Activated CD8-positive, alpha-beta memory T cell treated with anti-CD3 and anti-CD28 coated beads, Interleukin-2, amount 50 U/mL, for 1 hour (primary cell): ENCODE measurements around the gene ST8SIA2.
"Not testable (repeated sequence)": the region's sequence is repeated elsewhere in the genome, so short reads cannot be mapped to it uniquely, and the experiment has no call there.

ENCODE experiments used
- DNase-seq: peaks from one replicate; pipeline ENCODE4 v3.0.0-alpha.2; 2020; ENCODE audit errors: extremely low read depth

Gene ST8SIA2

GRCh38 chr15:92443381-92443780 lies 49.7 kb downstream of the ST8SIA2 start:
- no peak for DNase-seq

GRCh38 chr15:92444631-92445030 lies 51.0 kb downstream of the ST8SIA2 start:
- DNase-seq: no peak

GRCh38 chr15:92448370-92448769 lies 54.7 kb downstream of the ST8SIA2 start:
- DNase-seq: no peak

GRCh38 chr15:92449476-92449875 lies 55.8 kb downstream of the ST8SIA2 start:
- no peak for DNase-seq

- DNase-seq: no peak
Observed at GRCh38 chr15:92451225-92451825, 57.6 kb downstream of the ST8SIA2 start.

GRCh38 chr15:92452143-92452542 lies 58.5 kb downstream of the ST8SIA2 start:
- no peak for DNase-seq

- no peak for DNase-seq
Observed at GRCh38 chr15:92453607-92454006, 59.9 kb downstream of the ST8SIA2 start.

GRCh38 chr15:92454555-92455105 lies 60.9 kb downstream of the ST8SIA2 start:
- no peak for DNase-seq

GRCh38 chr15:92455271-92455670 lies 61.6 kb downstream of the ST8SIA2 start:
- no peak for DNase-seq

GRCh38 chr15:92457471-92458041 lies 63.9 kb downstream of the ST8SIA2 start:
- DNase-seq: no peak

- no peak for DNase-seq
Observed at GRCh38 chr15:92460023-92460422, 66.3 kb downstream of the ST8SIA2 start.

- DNase-seq: no peak
Observed at GRCh38 chr15:92462424-92463125, 68.9 kb downstream of the ST8SIA2 start.

GRCh38 chr15:92463352-92463751 lies 69.7 kb downstream of the ST8SIA2 start:
- no peak for DNase-seq

- DNase-seq: no peak
Observed at GRCh38 chr15:92463826-92464225, 70.1 kb downstream of the ST8SIA2 start.

GRCh38 chr15:92466834-92467233 lies 73.2 kb downstream of the ST8SIA2 start:
- DNase-seq: no peak

- no peak for DNase-seq
Observed at GRCh38 chr15:92467245-92467644, 73.6 kb downstream of the ST8SIA2 start.

- DNase-seq: no peak
Observed at GRCh38 chr15:92468991-92469390, 75.3 kb downstream of the ST8SIA2 start.

- no peak for DNase-seq
Observed at GRCh38 chr15:92471288-92471687, 77.6 kb downstream of the ST8SIA2 start.

- no peak for DNase-seq
Observed at GRCh38 chr15:92473756-92474155, 80.1 kb downstream of the ST8SIA2 start.

- not testable (repeated sequence) for DNase-seq
Observed at GRCh38 chr15:92479730-92480129, 86.0 kb downstream of the ST8SIA2 start.

GRCh38 chr15:92480361-92480760 lies 86.7 kb downstream of the ST8SIA2 start:
- DNase-seq: no peak

- DNase-seq: no peak
Observed at GRCh38 chr15:92485441-92485840, 91.8 kb downstream of the ST8SIA2 start.

GRCh38 chr15:92492551-92493115 lies 99.0 kb downstream of the ST8SIA2 start:
- no peak for DNase-seq
